Stimulated activated naive CD8-positive, alpha-beta T cell treated with anti-CD3 and anti-CD28 coated beads, Interleukin-15, amount 100 ng/mL, for 72 hours (primary cell): ENCODE data around the gene LMO4.
A peak's percentile ranks its signal among the peaks of the same experiment; 100 is the strongest.

Experiments used
- ATAC-seq: fragments of 150-1000 bp; cut with Tn5 transposase; 2 replicates; pipeline ENCODE4 v1.10.0; 2021; ENCODE audit warnings: mild to moderate bottlenecking, moderate library complexity
- DNase-seq, 2 donors: peaks; one replicate each; pipeline ENCODE4 v3.0.0; 2021 to 2022
- H3K27ac Mint-ChIP-seq, 2 donors: one replicate each; pipeline ENCODE4 v1.8.0; 2022; ENCODE audit warnings: mild to moderate bottlenecking in 2 of 2, mixed read lengths in 2 of 2, moderate library complexity in 2 of 2
- H3K27me3 Mint-ChIP-seq: one replicate; pipeline ENCODE4 v1.8.0; 2022; ENCODE audit warnings: mixed read lengths
- H3K4me1 Mint-ChIP-seq: one replicate; pipeline ENCODE4 v1.8.0; 2022; ENCODE audit warnings: mild to moderate bottlenecking, mixed read lengths
- H3K4me3 Mint-ChIP-seq, 2 donors: one replicate each; pipeline ENCODE4 v1.8.0; 2022; ENCODE audit warnings: mild to moderate bottlenecking in 2 of 2, mixed read lengths in 2 of 2, moderate library complexity in 1 of 2
- H3K9me3 Mint-ChIP-seq, 2 donors: one replicate each; pipeline ENCODE4 v1.8.0; 2022; ENCODE audit warnings: mixed read lengths in 2 of 2

Gene LMO4, protein sequence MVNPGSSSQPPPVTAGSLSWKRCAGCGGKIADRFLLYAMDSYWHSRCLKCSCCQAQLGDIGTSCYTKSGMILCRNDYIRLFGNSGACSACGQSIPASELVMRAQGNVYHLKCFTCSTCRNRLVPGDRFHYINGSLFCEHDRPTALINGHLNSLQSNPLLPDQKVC

GRCh38 chr1:87328272-87329050 is at the start of gene LMO4:
Gene LMO4 (plus strand): TSS chr1:87328880. CDS start chr1:87332016, 3,136 bp downstream.
- peaks cover 37% of the 10 kb centered on the region for H3K4me1 Mint-ChIP-seq

DNA sequence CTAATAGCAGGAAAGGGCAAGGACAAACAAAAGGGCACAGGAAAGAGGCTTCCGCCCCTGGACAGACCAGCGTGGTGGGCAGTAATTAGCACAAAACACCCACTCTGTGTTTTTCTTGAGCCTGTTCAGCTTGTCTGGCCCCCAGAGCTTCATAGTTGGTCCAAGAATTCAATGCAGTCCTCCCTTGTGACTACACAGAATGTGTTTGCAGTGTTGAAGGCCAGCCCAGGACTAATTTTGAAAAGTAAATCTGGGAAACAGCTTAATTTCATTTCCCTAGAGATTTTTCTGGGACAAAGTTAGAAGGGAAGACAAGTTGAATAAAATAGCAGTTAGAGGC is 49.2 kb upstream of the LMO4 start:
- no peaks in the 10 kb centered on the region for H3K9me3 Mint-ChIP-seq
- no peak overlapping the region for H3K4me3 Mint-ChIP-seq
- no peak for DNase-seq
- H3K4me1 Mint-ChIP-seq: no peaks in the 10 kb centered on the region
- no peak for ATAC-seq
- peaks cover 15% of the 10 kb centered on the region for H3K27me3 Mint-ChIP-seq
- no peak overlapping the region for H3K27ac Mint-ChIP-seq

More at GRCh38 chr1:87328272-87329050, at the start of gene LMO4:
- DNase-seq (peak; percentile 90 to 94), ATAC-seq (peak; percentile 87)
- Mint-ChIP-seq H3K4me3 (peak within 1 kb of the TSS; percentile 95), H3K27me3 (no peaks in the 10 kb centered on the region), H3K9me3 (no peaks in the 10 kb centered on the region), H3K27ac (peak within 1 kb of the TSS; percentile 99 to 100)

DNA sequence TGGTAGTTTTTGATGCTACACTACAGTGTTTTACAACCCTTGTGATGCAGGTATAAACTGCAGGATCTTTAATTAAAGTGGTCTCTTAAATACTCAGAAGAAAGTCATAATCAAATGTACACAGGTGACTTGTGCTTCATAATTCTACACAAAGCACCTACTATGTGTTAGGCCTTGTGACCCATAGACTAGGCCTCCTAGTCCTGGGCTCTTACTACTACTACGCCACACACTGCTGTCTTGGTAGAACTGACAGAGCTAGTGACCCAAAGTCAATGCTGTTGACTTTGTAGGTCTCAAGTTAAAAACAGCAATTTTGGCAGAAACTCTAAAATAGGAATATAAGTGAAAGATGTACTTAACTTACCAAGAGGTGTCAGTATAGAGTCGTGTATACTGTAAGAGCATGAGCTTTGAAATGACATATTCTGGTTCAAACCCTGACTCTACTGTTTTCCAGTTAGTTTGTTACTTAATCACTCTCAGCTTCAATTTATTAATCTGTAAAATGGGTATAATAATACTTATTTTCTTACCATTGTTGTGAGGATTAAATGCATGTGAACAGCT is 48.6 kb upstream of the LMO4 start:
- no peak for DNase-seq
- H3K4me1 Mint-ChIP-seq: no peaks in the 10 kb centered on the region

GRCh38 chr1:87284456-87285240 is 44.0 kb upstream of the LMO4 start:
- ATAC-seq: no peak
- no peak overlapping the region for H3K4me3 Mint-ChIP-seq
- H3K27ac Mint-ChIP-seq: no peak overlapping the region
- no peaks in the 10 kb centered on the region for H3K4me1 Mint-ChIP-seq
- peaks cover 9% of the 10 kb centered on the region for H3K27me3 Mint-ChIP-seq
- H3K9me3 Mint-ChIP-seq: no peaks in the 10 kb centered on the region
- DNase-seq: no peak

More for the DNA sequence above, 48.6 kb upstream of the LMO4 start:
- no peaks in the 10 kb centered on the region for H3K9me3 Mint-ChIP-seq
- H3K27me3 Mint-ChIP-seq: peaks cover 12% of the 10 kb centered on the region
- no peak overlapping the region for H3K27ac Mint-ChIP-seq
- no peak overlapping the region for H3K4me3 Mint-ChIP-seq
- ATAC-seq: no peak

DNA sequence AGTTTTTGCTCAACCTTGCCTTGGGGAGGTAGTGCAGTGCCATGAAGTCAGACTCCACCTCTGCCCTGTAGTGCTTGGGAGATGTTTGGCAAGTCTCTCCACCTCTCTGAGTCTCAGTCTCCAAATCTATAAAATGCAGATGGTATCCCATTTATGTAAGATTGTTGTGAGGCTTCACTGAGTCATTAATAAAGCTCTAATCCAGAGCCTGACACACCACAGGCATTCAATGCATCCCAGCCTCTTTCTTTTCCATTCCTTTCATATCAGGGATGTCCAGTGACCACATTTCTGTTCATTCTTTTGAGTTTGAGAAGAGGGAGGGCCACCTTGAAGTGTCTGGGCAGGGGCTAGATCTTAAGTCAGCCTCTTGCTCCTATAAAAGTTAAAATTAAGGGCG is 37.6 kb upstream of the LMO4 start:
- DNase-seq: no peak
- no peak overlapping the region for H3K4me3 Mint-ChIP-seq

DNA sequence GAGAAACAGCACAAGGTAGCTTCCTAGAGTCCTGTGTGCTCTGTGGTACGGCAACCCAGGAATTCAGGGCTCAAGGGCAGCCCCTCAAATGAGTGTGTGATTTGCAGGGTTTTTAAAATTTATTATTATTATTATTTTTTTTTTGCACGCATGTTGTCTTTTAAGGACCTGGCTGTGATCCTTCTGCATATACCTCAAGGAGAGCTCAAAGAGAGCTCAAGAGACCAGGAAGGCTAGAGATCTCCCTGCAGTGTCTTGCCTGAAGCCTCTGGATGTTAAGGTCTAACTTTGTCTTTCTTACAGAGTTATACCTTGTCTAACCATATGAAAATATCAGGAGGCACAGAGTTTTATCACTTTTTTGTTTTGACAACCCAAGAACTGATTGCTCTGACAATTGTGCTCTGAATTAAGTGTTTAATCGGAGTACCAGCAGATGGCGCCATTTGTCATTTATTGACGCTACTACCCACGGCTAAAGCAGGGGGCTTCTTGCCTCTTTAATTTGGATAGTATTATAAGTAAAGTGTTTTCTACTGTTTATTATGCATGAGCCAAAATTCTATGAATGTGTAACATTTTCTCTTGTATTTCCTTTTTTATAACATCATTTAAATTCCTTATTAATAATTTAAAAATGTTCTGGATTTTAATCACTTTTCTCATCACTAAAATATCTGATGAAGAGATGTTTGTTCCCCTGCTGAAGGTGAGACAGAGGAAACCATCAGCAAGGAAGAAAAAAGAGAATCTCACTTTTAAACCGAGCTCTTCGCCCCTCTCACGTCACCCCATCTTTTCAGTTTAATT is 35.8 kb upstream of the LMO4 start:
- no peak overlapping the region for H3K27ac Mint-ChIP-seq
- H3K4me1 Mint-ChIP-seq: no peaks in the 10 kb centered on the region
- DNase-seq (peak; percentile 34 to 42), ATAC-seq (peak; percentile 59)
- H3K27me3 Mint-ChIP-seq: peaks cover 31% of the 10 kb centered on the region
- H3K4me3 Mint-ChIP-seq: no peak overlapping the region
- H3K9me3 Mint-ChIP-seq: no peaks in the 10 kb centered on the region

More for the DNA sequence above, 37.6 kb upstream of the LMO4 start:
- H3K27me3 Mint-ChIP-seq: peaks cover 25% of the 10 kb centered on the region
- H3K4me1 Mint-ChIP-seq: no peaks in the 10 kb centered on the region
- H3K27ac Mint-ChIP-seq: no peak overlapping the region
- no peak for ATAC-seq
- no peaks in the 10 kb centered on the region for H3K9me3 Mint-ChIP-seq

DNA sequence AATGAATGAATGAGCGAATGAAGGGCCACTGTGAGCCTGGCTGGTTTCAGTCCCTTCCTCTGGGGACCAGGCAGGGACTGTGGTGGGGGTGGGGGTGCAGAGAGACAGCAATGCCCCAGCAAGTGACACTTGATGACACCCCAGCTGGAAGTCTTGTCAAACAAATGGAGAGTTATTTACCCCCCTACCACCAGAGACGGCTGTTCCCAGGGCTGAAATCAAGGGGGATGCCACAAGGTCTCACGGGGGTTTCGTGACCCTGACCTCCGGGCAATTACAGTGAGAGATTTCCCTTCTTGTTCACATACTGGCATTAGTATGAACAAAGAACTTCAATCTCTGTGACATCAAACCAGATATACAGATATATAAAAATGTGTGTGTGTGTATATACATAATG is 34.0 kb upstream of the LMO4 start:
- Mint-ChIP-seq H3K4me3 (no peak overlapping the region), H3K9me3 (no peaks in the 10 kb centered on the region), H3K27me3 (peaks cover 22% of the 10 kb centered on the region), H3K4me1 (no peaks in the 10 kb centered on the region), H3K27ac (peak overlapping the region in 1 of 2 donors; percentile 20)
- no peak for DNase-seq
- ATAC-seq: no peak

DNA sequence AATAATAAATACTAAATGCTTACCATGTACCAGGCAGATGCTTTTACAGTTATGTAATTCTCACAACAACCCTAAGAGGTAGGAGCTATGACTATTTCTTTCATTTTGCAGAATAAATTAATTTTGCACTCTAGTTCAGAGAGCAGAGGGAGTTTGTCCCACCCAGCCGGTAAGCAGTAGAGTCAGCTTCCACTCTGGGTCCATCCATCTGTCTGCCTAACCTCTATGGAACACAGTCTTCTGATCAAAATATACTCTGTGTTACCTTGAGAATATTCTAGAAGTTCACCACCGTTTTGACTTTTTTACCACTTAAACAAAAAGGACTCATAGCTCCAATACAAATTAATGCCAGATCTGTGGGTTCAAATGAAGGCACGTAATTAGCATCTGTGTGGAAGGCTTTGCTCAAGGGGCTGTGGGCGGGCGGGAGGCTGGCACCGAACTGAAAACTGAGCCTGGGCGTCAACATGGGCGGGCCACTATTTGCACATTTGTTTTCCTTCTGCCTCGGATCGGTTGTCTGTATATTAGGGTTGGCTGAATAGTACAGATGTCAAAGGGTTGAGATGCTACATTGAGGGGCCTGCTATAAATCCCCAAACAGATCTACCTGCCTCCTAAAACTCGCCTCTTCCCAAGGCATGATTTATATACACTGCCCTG is 33.1 kb upstream of the LMO4 start:
- DNase-seq: no peak
- ATAC-seq: no peak
- H3K27me3 Mint-ChIP-seq: peaks cover 16% of the 10 kb centered on the region
- H3K4me1 Mint-ChIP-seq: no peaks in the 10 kb centered on the region
- no peak overlapping the region for H3K4me3 Mint-ChIP-seq
- H3K9me3 Mint-ChIP-seq: no peaks in the 10 kb centered on the region
- H3K27ac Mint-ChIP-seq: no peak overlapping the region

DNA sequence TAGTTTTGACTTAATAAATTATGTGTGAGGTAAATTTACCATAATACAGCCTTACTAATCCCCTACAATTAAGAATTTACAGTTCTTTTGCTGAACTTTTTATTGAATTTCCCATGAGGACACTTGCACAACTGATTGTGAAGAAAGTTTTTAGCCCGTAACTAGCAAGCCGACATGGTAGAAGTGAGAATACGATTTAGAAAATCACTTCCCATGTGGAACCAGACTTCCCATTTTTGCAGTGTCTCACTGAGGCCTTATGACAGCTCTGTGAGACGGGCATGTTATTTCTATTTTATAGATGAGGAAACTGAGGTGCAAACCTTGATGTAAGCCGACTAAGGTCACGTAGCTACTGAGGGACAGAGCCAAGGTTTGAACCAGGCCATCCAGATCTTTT is 32.5 kb upstream of the LMO4 start:
- Mint-ChIP-seq H3K4me3 (no peak overlapping the region), H3K27me3 (peaks cover 12% of the 10 kb centered on the region), H3K9me3 (no peaks in the 10 kb centered on the region), H3K27ac (no peak overlapping the region), H3K4me1 (no peaks in the 10 kb centered on the region)
- ATAC-seq: no peak
- DNase-seq: no peak

DNA sequence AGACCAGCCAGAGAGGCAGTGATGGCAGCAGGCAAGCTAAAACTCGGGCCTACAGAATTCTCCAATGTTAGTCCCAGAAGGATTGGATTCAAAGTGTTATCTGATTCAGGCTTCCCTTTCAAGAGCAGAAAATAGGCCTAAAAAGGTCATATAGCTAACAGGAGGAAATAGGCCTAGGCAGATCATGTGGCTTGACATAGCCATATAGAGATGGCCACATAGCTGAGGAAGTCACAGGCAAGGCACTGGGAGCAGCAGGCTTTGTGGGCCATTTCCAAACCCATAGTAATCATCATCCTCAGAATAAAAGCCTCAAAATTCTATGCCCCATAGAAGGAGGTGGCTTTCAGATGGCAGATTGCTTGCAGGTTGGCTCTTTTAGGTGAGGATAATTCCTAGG is 29.0 kb upstream of the LMO4 start:
- Mint-ChIP-seq H3K9me3 (no peaks in the 10 kb centered on the region), H3K4me3 (no peak overlapping the region), H3K4me1 (no peaks in the 10 kb centered on the region), H3K27ac (no peak overlapping the region), H3K27me3 (peaks cover 13% of the 10 kb centered on the region)
- DNase-seq: no peak
- ATAC-seq: no peak

DNA sequence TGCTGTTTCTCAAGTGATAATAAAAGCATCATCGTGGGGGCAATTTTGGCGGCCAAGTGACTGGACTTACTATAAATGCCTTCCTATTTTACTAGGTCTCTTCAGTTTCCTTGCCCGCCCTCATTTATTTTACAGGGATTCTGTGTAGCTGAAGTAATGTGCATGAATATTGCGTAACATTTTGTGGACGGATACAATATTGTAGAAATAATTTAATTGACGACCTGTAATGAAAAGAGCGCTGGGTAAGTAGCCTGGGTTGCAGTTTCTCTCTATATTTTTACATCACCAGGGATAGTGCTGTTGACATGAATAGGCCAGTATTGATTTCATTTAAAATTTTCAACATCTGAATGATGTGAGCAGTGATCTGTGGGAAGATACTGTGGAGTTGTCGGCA is 28.1 kb upstream of the LMO4 start:
- H3K9me3 Mint-ChIP-seq: no peaks in the 10 kb centered on the region
- no peak for DNase-seq
- peaks cover 13% of the 10 kb centered on the region for H3K27me3 Mint-ChIP-seq
- no peak for ATAC-seq
- no peak overlapping the region for H3K27ac Mint-ChIP-seq
- no peak overlapping the region for H3K4me3 Mint-ChIP-seq
- H3K4me1 Mint-ChIP-seq: no peaks in the 10 kb centered on the region

GRCh38 chr1:87305151-87305550 is 23.5 kb upstream of the LMO4 start:
- Mint-ChIP-seq H3K9me3 (no peaks in the 10 kb centered on the region), H3K4me1 (no peaks in the 10 kb centered on the region), H3K27me3 (peaks cover 17% of the 10 kb centered on the region), H3K27ac (no peak overlapping the region), H3K4me3 (no peak overlapping the region)
- DNase-seq: no peak
- ATAC-seq: no peak

- H3K4me3 Mint-ChIP-seq: no peak overlapping the region
These were observed 22.9 kb upstream of the LMO4 start for GRCh38 chr1:87305762-87306161.

DNA sequence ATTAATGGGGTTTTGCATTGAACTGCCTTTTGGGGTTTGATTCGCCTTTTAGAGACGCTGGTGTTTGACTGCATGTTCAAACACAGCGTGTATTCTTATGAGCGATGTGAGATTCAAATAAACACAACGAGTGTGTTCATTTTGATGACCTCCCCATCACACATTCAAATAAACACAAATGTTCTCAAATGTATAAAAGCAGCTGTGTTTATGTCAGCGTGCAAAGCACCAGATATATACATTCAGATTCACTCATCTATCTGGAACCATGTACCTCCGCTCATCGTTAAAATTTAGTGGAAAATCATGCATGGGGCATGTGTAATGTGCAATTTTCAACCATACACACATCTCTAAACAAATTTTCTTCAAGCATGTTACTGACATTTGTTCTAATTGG is 21.4 kb upstream of the LMO4 start:
- DNase-seq: no peak
- no peak overlapping the region for H3K27ac Mint-ChIP-seq
- H3K4me1 Mint-ChIP-seq: no peaks in the 10 kb centered on the region
- H3K27me3 Mint-ChIP-seq: peaks cover 10% of the 10 kb centered on the region
- no peak overlapping the region for H3K4me3 Mint-ChIP-seq
- no peak for ATAC-seq
- H3K9me3 Mint-ChIP-seq: no peaks in the 10 kb centered on the region

More at GRCh38 chr1:87305762-87306161, 22.9 kb upstream of the LMO4 start:
- DNase-seq (no peak), ATAC-seq (no peak)
- H3K27ac Mint-ChIP-seq: no peak overlapping the region
- H3K27me3 Mint-ChIP-seq: peaks cover 17% of the 10 kb centered on the region
- no peaks in the 10 kb centered on the region for H3K4me1 Mint-ChIP-seq
- H3K9me3 Mint-ChIP-seq: no peaks in the 10 kb centered on the region

GRCh38 chr1:87307931-87308330 is 20.7 kb upstream of the LMO4 start:
- no peaks in the 10 kb centered on the region for H3K4me1 Mint-ChIP-seq
- no peak for ATAC-seq
- no peak for DNase-seq
- no peak overlapping the region for H3K27ac Mint-ChIP-seq
- H3K9me3 Mint-ChIP-seq: no peaks in the 10 kb centered on the region
- peaks cover 10% of the 10 kb centered on the region for H3K27me3 Mint-ChIP-seq
- no peak overlapping the region for H3K4me3 Mint-ChIP-seq
